OCI-LY7 (cell line): ENCODE results near the gene CD9.

Experiments used
- CTCF ChIP-seq: fragments of 200-600 bp; sonication (generic); conservative IDR thresholded peaks from 2 replicates; pipeline ENCODE4 v1.5.1; 2014; ENCODE audit warnings: mild to moderate bottlenecking, antibody characterized with exemption, low read length, moderate library complexity, mixed read lengths
- EZH2phosphoT487 ChIP-seq: fragments of 200-600 bp; sonication (generic); IDR thresholded peaks from 2 replicates; pipeline ENCODE4 v1.6.1; 2018; ENCODE audit warnings: low read depth, borderline replicate concordance, mild to moderate bottlenecking, mixed run types, antibody characterized with exemption, low read length, moderate library complexity, mixed read lengths

GRCh38 chr12:6154730-6155459, 45.3 kb upstream of the CD9 start:
- TF ChIP-seq CTCF (no peak), EZH2phosphoT487 (no peak)
